GM18951 (cell line): ENCODE results near the gene KIAA0513.

ENCODE experiments used
- POLR2A ChIP-seq: IDR thresholded peaks from 4 replicates; pipeline ENCODE4 v1.6.1; 2011; ENCODE audit warnings: mild to moderate bottlenecking; ENCODE audit not compliant: insufficient read length, insufficient read depth; ENCODE audit errors: extremely low read depth
- in situ Hi-C: fragments of 300-500 bp; cut with MboI; formaldehyde crosslinking; loops from one replicate; pipeline ENCODE4 v1.12.0; 2022; ENCODE audit warnings: low sequenced_read_pairs, mixed read lengths, inconsistent platforms; ENCODE audit not compliant: unreplicated experiment

The KIAA0513 gene

GRCh38 chr16:85081765-85082164 is 54.2 kb downstream of the KIAA0513 start:
- no peak for TF ChIP-seq POLR2A
- in situ Hi-C loops, result no loop called here

- no peak for TF ChIP-seq POLR2A
- in situ Hi-C loops, result no loop called here
Observed at GRCh38 chr16:85082173-85083050, 54.8 kb downstream of the KIAA0513 start.

GRCh38 chr16:85083051-85083639 is 55.5 kb downstream of the KIAA0513 start:
- in situ Hi-C loops, result no loop called here
- TF ChIP-seq POLR2A, result no peak

- TF ChIP-seq POLR2A, result no peak
- in situ Hi-C loops, result no loop called here
Observed at GRCh38 chr16:85084841-85085510, 57.4 kb downstream of the KIAA0513 start.

GRCh38 chr16:85085721-85086120 is 58.1 kb downstream of the KIAA0513 start:
- no peak for TF ChIP-seq POLR2A
- in situ Hi-C loops, result no loop called here

GRCh38 chr16:85086347-85087291 is 59.0 kb downstream of the KIAA0513 start:
- TF ChIP-seq POLR2A, result no peak
- in situ Hi-C loops, result no loop called here

- in situ Hi-C loops, result no loop called here
- TF ChIP-seq POLR2A, result no peak
Observed at GRCh38 chr16:85087899-85088569, 60.4 kb downstream of the KIAA0513 start.

- TF ChIP-seq POLR2A, result no peak
- in situ Hi-C loops, result no loop called here
Observed at GRCh38 chr16:85088570-85089199, 61.1 kb downstream of the KIAA0513 start.

- TF ChIP-seq POLR2A, result no peak
- in situ Hi-C loops, result no loop called here
Observed at GRCh38 chr16:85089525-85089924, 61.9 kb downstream of the KIAA0513 start.

- in situ Hi-C loops, result no loop called here
- TF ChIP-seq POLR2A, result no peak
Observed at GRCh38 chr16:85090181-85090580, 62.6 kb downstream of the KIAA0513 start.

GRCh38 chr16:85090873-85091521 is 63.4 kb downstream of the KIAA0513 start:
- TF ChIP-seq POLR2A, result no peak
- in situ Hi-C loops, result no loop called here
